HEK293T (cell line): Measurements from ENCODE around the gene DNAJC6.
A peak's percentile ranks its signal among the peaks of the same experiment; 100 is the strongest.

Source experiments
- CTCF ChIA-PET: fragments of 350-600 bp; formaldehyde crosslinking; extraction: SDS; loops from one replicate; lab custom pipeline; 2021; ENCODE audit warnings: antibody characterized with exemption, inconsistent platforms; lab: Yijun Ruan, JAX
- POLR2A ChIA-PET: fragments of 350-600 bp; formaldehyde crosslinking; extraction: SDS; loops from one replicate; lab custom pipeline; 2020; ENCODE audit warnings: antibody characterized with exemption, inconsistent platforms; lab: Yijun Ruan, JAX
- DNase-seq: peaks from one replicate; pipeline ENCODE4 v3.0.0; 2012; ENCODE audit warnings: mixed read lengths; ENCODE audit errors: extremely low spot score
- ARNT ChIP-seq: fragments of 450-650 bp; IDR thresholded peaks from 2 replicates; pipeline ENCODE4 v1.6.1; 2017; ENCODE audit warnings: mild to moderate bottlenecking
- BHLHE40 ChIP-seq: fragments of 450-650 bp; IDR thresholded peaks from 2 replicates; pipeline ENCODE4 v1.6.1; 2016; ENCODE audit warnings: mild to moderate bottlenecking, moderate library complexity, borderline replicate concordance
- CTBP1 ChIP-seq: fragments of 450-650 bp; IDR thresholded peaks from 2 replicates; pipeline ENCODE4 v1.6.1; 2016; ENCODE audit warnings: borderline replicate concordance
- ELF4 ChIP-seq: fragments of 450-650 bp; IDR thresholded peaks from 2 replicates; pipeline ENCODE4 v1.6.1; 2017; ENCODE audit warnings: antibody characterized with exemption
- FOXA1 ChIP-seq: fragments of 450-650 bp; IDR thresholded peaks from 2 replicates; pipeline ENCODE4 v1.6.1; 2016; ENCODE audit warnings: mild to moderate bottlenecking
- FOXK2 ChIP-seq: fragments of 450-650 bp; IDR thresholded peaks from 2 replicates; pipeline ENCODE4 v1.6.1; 2016; ENCODE audit warnings: mild to moderate bottlenecking
- FOXM1 ChIP-seq: fragments of 450-650 bp; IDR thresholded peaks from 2 replicates; pipeline ENCODE4 v1.6.1; 2017; ENCODE audit warnings: mild to moderate bottlenecking, borderline replicate concordance
- HDGF ChIP-seq: fragments of 450-650 bp; IDR thresholded peaks from 2 replicates; pipeline ENCODE4 v1.6.1; 2017; ENCODE audit warnings: antibody characterized with exemption, borderline replicate concordance
- L3MBTL2 ChIP-seq: fragments of 450-650 bp; conservative IDR thresholded peaks from 2 replicates; pipeline ENCODE4 v1.6.1; 2016; ENCODE audit warnings: mild to moderate bottlenecking
- LEF1 ChIP-seq: fragments of 450-650 bp; IDR thresholded peaks from 2 replicates; pipeline ENCODE4 v1.6.1; 2017; ENCODE audit warnings: mild to moderate bottlenecking, borderline replicate concordance
- NFRKB ChIP-seq: fragments of 450-650 bp; IDR thresholded peaks from 2 replicates; pipeline ENCODE4 v1.6.1; 2016; ENCODE audit warnings: mild to moderate bottlenecking, moderate library complexity
- SP1 ChIP-seq: fragments of 450-650 bp; IDR thresholded peaks from 2 replicates; pipeline ENCODE4 v1.6.1; 2017
- SUZ12 ChIP-seq: fragments of 450-650 bp; IDR thresholded peaks from 2 replicates; pipeline ENCODE4 v1.6.1; 2016; ENCODE audit warnings: mild to moderate bottlenecking
- TARDBP ChIP-seq: fragments of 450-650 bp; IDR thresholded peaks from 2 replicates; pipeline ENCODE4 v1.6.1; 2016
- ZNF384 ChIP-seq: fragments of 450-650 bp; IDR thresholded peaks from 2 replicates; pipeline ENCODE4 v1.6.1; 2016
- TF ChIP-seq, protein P1 (sequence below): fragments of 450-650 bp; IDR thresholded peaks from 2 replicates; pipeline ENCODE4 v1.6.1; 2016

Gene DNAJC6

DNA sequence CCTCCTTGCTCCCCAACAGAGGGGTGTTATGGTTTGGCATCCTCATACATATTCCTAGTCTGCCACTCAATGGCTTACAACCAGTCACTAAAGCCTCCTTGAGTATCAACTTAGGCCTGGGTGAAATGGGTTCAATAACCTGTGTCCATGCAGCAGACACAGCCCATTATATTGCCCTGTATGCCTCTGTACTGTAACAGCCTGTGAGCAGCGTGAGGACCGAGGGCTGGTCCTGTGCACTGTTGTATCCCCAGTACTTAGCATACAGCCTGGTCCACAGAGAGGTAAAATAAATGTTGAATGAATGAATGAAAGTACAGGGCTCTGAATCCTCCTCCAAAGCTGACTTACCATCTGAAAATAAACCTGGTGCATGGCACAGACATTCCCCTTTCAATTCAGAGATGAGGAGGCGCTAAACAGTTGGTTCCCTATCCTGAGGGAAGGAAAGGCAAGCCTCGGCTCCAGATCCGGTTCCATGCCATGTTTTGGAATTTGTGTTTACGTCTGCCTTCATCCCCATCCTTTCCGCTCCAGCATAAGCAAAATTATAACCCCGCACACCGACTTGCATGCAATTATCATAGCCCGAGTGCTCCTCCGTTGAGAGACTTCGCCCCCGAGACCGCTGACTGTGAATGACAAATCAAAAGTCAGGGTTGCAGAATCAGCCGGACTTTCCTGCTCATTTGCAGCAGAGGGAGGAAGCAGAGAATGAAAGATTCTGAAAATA, 45.0 kb upstream of the DNAJC6 start:
- peak; percentile 78 for DNase-seq
- TF ChIP-seq SUZ12 (no peak), L3MBTL2 (0 out of 2 replicates have a peak, but pooled peaks have one; percentile 7), FOXM1 (0 out of 2 replicates have a peak, but pooled peaks have one; percentile 30), FOXK2 (0 out of 2 replicates have a peak, but pooled peaks have one; percentile 64), CTBP1 (peak; percentile 94), ELF4 (no peak)
- ChIA-PET CTCF (interaction anchor here (0.7 to 1.0 kb wide), 2 partner anchors 49 to 1093 kb away, joined by 3 to 5 read pairs; no protein-coding TSS in a partner anchor), POLR2A (interaction anchor here (1.1 kb wide), 1 partner anchor 10 kb away, joined by 5 read pairs; no protein-coding TSS in a partner anchor)

DNA sequence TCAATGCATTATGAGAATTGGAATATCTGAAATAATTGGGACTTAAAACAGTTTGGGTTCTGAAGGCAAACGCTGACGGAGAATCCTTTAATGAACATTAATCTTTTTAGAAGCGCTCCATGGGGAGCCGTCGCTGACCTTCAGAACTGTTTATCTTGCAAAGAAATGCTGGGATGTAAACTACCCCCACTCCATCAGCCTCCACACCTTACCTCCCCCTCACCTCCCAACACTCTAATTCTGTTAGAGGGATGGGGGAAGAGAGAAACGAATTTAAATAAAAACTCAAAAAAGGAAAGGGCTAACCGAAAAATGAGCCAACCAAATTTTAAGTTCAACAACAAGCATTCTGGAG, 44.1 kb upstream of the DNAJC6 start:
- TF ChIP-seq L3MBTL2, result no peak
- TF ChIP-seq, protein P1, sequence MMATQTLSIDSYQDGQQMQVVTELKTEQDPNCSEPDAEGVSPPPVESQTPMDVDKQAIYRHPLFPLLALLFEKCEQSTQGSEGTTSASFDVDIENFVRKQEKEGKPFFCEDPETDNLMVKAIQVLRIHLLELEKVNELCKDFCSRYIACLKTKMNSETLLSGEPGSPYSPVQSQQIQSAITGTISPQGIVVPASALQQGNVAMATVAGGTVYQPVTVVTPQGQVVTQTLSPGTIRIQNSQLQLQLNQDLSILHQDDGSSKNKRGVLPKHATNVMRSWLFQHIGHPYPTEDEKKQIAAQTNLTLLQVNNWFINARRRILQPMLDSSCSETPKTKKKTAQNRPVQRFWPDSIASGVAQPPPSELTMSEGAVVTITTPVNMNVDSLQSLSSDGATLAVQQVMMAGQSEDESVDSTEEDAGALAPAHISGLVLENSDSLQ, result peak; percentile 50
- no peak for DNase-seq
- ChIA-PET CTCF (interaction anchor here (0.7 kb wide), 1 partner anchor 1092 kb away, joined by 3 read pairs; no protein-coding TSS in a partner anchor), POLR2A (interaction anchor here (1.1 kb wide), 1 partner anchor 11 kb away, joined by 5 read pairs; no protein-coding TSS in a partner anchor)

DNA sequence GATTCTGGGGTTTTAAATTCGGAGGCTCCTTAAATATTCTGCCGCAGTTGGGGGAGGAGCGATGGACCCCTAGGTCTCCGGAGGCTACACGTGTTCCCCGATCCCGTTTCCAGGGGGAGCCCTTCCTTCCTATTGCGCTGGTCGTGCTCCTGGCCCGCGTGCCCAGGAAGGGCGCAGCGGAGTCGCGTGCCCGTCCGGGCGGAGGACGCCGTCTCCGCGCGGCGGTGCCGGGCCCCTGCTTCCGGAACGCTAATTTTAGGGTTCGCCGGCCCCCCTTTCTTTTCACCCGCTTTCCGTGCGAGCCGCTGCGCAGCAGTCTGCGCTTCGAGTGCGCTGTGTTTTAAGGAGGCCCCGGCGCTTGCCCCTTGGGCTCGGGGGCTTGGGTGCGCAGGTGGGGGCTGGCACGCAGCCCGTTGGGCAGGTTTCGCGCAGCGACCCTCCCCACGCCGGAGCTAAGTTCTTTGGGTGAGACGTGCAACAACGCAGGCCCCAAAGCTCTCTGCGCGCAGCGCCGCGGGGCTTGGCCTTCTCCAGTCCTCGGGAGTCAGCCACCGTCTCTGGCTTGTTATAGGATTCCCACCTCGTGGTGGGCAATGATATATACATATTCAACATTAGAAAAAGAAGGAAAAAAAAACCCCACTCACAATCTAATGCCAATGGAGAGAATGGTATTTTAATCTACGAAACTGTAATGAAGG, 43.5 kb upstream of the DNAJC6 start:
- ChIA-PET CTCF (interaction anchor here (0.7 to 1.1 kb wide), 2 partner anchors 11 to 17 kb away, joined by 4 to 5 read pairs; no protein-coding TSS in a partner anchor), POLR2A (interaction anchor here (1.1 to 1.6 kb wide), 2 partner anchors 11 to 12 kb away, joined by 4 to 5 read pairs; no protein-coding TSS in a partner anchor)
- DNase-seq, result peak; percentile 69
- no peak for TF ChIP-seq ZNF384
- TF ChIP-seq CTBP1, result no peak
- TF ChIP-seq L3MBTL2, result peak; percentile 96
- no peak for TF ChIP-seq FOXK2

DNA sequence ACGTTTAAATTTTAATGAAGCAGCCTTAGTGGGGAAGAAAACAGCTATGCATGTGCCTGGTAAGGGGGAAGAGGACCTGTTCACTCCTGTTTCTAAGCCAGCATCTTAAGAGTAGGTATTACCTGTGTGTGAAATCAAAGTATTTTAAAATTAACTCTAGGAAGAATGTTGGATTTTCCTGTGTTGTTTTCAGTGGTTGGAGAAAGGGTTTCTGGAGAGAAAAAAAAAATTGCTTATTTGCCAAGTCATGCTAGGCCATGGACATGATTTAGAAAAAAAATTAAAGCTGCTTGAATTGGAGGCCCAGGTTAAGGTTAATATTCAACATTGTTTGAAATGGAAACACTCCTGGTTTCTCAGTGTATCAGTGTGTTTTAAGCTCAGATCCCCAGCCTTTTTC, 42.9 kb upstream of the DNAJC6 start:
- CTCF ChIA-PET, result interaction anchor here (0.7 to 1.1 kb wide), 3 partner anchors 12 to 422 kb away, joined by 4 to 5 read pairs (median 4); no protein-coding TSS in a partner anchor
- POLR2A ChIA-PET, result interaction anchor here (1.6 kb wide), 1 partner anchor 11 kb away, joined by 4 read pairs; no protein-coding TSS in a partner anchor
- no peak for DNase-seq
- TF ChIP-seq TARDBP (no peak), ZNF384 (no peak), ELF4 (no peak), LEF1 (no peak), CTBP1 (no peak), FOXA1 (no peak), FOXK2 (no peak), NFRKB (no peak), L3MBTL2 (no peak), BHLHE40 (no peak), ARNT (no peak), FOXM1 (no peak), HDGF (no peak), SUZ12 (no peak), SP1 (no peak)
- TF ChIP-seq, protein P1, result no peak

DNA sequence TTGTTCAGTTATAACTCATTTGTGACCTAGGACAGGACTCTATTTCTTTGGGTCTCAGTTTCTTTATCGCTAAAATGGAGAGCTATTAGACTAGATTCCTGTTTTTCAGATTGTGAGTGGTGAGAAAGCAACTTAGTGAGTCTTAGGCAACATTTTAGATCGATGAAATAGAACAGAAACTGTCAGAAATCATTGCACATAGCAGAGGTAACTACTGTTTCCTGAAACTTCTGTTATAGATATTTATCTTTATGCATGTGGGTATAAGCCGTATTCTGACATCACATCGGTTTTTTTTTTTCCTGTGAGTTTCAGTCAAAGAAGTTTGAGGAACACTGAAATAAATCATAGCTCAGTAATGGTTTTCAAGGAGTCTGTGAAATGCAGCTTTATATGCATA, 42.1 kb upstream of the DNAJC6 start:
- DNase-seq, result no peak
- ChIA-PET CTCF (interaction anchor here (1.0 kb wide), 1 partner anchor 421 kb away, joined by 4 read pairs; no protein-coding TSS in a partner anchor), POLR2A (interaction anchor here (1.0 to 1.6 kb wide), 2 partner anchors 12 to 13 kb away, joined by 4 read pairs; no protein-coding TSS in a partner anchor)
- no peak for TF ChIP-seq LEF1
- TF ChIP-seq, protein P1, result no peak
- no peak for TF ChIP-seq FOXM1
- TF ChIP-seq CTBP1, result no peak
- no peak for TF ChIP-seq SP1
- no peak for TF ChIP-seq BHLHE40
- no peak for TF ChIP-seq ZNF384
- TF ChIP-seq FOXA1, result no peak
- TF ChIP-seq ARNT, result no peak
- TF ChIP-seq TARDBP, result no peak
- no peak for TF ChIP-seq NFRKB
- no peak for TF ChIP-seq ELF4

DNA sequence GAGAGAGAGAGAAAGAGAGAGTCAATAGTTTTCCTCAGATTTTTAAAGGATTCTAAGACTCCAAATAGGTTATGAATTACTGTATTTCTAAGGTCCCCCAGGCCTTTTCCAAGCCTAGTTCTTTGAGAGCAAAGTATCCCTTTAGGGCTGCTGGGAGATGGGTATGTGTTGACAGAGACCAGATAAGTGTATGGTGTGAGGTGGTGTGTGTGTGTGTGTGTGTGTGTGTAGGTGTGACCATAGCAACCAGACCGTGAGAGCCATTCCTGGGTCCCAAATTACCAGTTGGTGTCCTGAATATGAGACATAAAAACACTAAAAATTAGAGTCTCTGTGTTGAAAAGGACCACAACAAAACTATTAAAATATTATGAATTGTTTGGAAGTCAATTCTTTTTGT, 41.7 kb upstream of the DNAJC6 start:
- POLR2A ChIA-PET, result interaction anchor here (1.0 kb wide), 1 partner anchor 14 kb away, joined by 4 read pairs; no protein-coding TSS in a partner anchor
- TF ChIP-seq NFRKB (no peak), BHLHE40 (no peak), ELF4 (no peak), ARNT (no peak), TARDBP (no peak), L3MBTL2 (no peak), FOXA1 (no peak), FOXM1 (no peak), HDGF (no peak), SUZ12 (no peak)
- TF ChIP-seq, protein P1, result no peak
- CTCF ChIA-PET, result interaction anchor here (0.8 to 1.3 kb wide), 2 partner anchors 12 to 15 kb away, joined by 3 to 4 read pairs; no protein-coding TSS in a partner anchor
- no peak for DNase-seq
